Left lung (tissue), 10 donors: ENCODE measurements around the gene MTHFD1L. TPM values are rescaled to one million over a fixed set of nuclear protein-coding genes. Genes with fewer than 3 reads are reported as not detected.
A peak's percentile ranks its signal among the peaks of the same experiment; 100 is the strongest.

Experiments used
- ATAC-seq: fragments of 200-7000 bp; cut with Tn5 transposase; one replicate; pipeline ENCODE4 v1.9.1; 2020; ENCODE audit warnings: moderate library complexity
- DNase-seq, 4 donors: peaks; one replicate each; pipeline ENCODE4 v3.0.0-alpha.2; 2013 to 2020
- H3K27ac ChIP-seq, 2 donors: fragments of 200-600 bp; sonication (generic) in 1 of 2; one replicate each; pipeline versions ENCODE4 v1.5.0 to v1.8.0; 2020 to 2021
- H3K27me3 ChIP-seq, 2 donors: fragments of 200-600 bp; sonication (generic) in 1 of 2; one replicate each; pipeline versions ENCODE4 v1.5.0 to v1.8.0; 2020 to 2021
- H3K36me3 ChIP-seq, 2 donors: fragments of 200-600 bp; sonication (generic) in 1 of 2; one replicate each; pipeline versions ENCODE4 v1.5.0 to v1.8.0; 2020 to 2021
- H3K4me1 ChIP-seq, 2 donors: fragments of 200-600 bp; one replicate each; pipeline ENCODE4 v1.8.0; 2021
- H3K4me3 ChIP-seq, 2 donors: fragments of 200-600 bp; sonication (generic) in 1 of 2; one replicate each; pipeline versions ENCODE4 v1.5.0 to v1.8.0; 2020 to 2021; ENCODE audit warnings: mild to moderate bottlenecking in 1 of 2
- H3K9me3 ChIP-seq, 2 donors: fragments of 200-600 bp; sonication (generic) in 1 of 2; one replicate each; pipeline versions ENCODE4 v1.5.0 to v1.8.0; 2020 to 2021
- intact Hi-C, 2 donors: fragments of 100-400 bp; cut with DNase I; formaldehyde crosslinking; loops; one replicate each; pipeline versions ENCODE4 v1.11.2 to v1.14.2; 2022
- polyA plus RNA-seq, 6 donors: library from polyadenylated mRNA; unstranded; fragments of 120-200 nt; gene quantifications; one replicate each; pipeline ENCODE4 v1.2.1, GENCODE V29; 2013; ENCODE audit not compliant: insufficient read length in 6 of 6
- total RNA-seq, 2 donors: library from RNA; stranded (reverse); fragmentation: NEBNext Ultra II Directional; extraction: Animal tissue kit (Norgen Biotek cat#: 25700); gene quantifications; one replicate each; pipeline ENCODE4 v1.2.1, GENCODE V29; 2021
- TF ChIP-seq, protein P1 (sequence below), 2 donors: fragments of 200-600 bp; sonication (generic) in 1 of 2; IDR thresholded peaks; one replicate each; pipeline versions ENCODE4 v1.5.0 to v1.8.0; 2021; ENCODE audit warnings: antibody characterized with exemption in 2 of 2
- donor health status: DM: no; HTN: yes; CAD: no.
- donor health status: DM: no; HTN: no; CAD: no.

MTHFD1L gene
- total and polyA plus RNA-seq, 8 donors, result 11.9 to 38.2 (median 16.0) TPM

DNA sequence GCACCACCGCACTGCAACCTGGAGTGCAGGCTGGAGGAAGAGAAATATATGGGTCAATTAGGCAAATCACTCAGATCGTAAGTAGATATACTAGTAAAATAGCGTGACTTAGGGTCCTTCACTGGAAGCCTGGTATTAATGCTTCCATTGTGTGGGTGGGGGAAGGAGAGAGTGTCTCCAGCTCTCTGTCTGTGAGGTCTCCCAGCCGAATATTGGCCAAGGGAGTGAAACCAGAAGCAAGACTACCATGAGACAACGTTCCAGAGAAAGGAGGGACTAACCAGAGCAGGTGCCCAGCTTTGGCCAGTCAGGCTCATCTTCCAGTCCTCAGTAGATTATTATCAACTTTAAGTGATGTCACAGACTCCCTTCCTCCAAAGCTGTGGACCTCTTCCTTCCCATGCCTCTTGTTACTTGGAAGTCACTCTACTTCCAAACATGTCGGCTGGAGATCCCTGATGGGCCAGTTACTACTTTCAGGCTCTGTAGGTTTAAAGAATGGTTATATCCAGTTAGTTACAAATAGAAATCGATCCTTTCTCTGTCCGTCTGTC is 28.8 kb downstream of the MTHFD1L start:
- Histone ChIP-seq H3K27ac (no peak overlapping the region), H3K27me3 (no peaks in the 10 kb centered on the region), H3K4me1 (peaks cover 0 to 6% of the 10 kb centered on the region in 2 donors), H3K9me3 (no peaks in the 10 kb centered on the region), H3K4me3 (no peak overlapping the region), H3K36me3 (peaks cover 0 to 35% of the 10 kb centered on the region in 2 donors)
- intact Hi-C loops, result loop anchor here in 1 of 2 donors (5.0 to 10.0 kb wide), 2 partner anchors 111 to 438 kb away; no protein-coding TSS in a partner anchor
- TF ChIP-seq, protein P1, sequence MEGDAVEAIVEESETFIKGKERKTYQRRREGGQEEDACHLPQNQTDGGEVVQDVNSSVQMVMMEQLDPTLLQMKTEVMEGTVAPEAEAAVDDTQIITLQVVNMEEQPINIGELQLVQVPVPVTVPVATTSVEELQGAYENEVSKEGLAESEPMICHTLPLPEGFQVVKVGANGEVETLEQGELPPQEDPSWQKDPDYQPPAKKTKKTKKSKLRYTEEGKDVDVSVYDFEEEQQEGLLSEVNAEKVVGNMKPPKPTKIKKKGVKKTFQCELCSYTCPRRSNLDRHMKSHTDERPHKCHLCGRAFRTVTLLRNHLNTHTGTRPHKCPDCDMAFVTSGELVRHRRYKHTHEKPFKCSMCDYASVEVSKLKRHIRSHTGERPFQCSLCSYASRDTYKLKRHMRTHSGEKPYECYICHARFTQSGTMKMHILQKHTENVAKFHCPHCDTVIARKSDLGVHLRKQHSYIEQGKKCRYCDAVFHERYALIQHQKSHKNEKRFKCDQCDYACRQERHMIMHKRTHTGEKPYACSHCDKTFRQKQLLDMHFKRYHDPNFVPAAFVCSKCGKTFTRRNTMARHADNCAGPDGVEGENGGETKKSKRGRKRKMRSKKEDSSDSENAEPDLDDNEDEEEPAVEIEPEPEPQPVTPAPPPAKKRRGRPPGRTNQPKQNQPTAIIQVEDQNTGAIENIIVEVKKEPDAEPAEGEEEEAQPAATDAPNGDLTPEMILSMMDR (IDR thresholded peaks at IDR 0.05), result no peak
- DNase-seq (no peak), ATAC-seq (no peak)

DNA sequence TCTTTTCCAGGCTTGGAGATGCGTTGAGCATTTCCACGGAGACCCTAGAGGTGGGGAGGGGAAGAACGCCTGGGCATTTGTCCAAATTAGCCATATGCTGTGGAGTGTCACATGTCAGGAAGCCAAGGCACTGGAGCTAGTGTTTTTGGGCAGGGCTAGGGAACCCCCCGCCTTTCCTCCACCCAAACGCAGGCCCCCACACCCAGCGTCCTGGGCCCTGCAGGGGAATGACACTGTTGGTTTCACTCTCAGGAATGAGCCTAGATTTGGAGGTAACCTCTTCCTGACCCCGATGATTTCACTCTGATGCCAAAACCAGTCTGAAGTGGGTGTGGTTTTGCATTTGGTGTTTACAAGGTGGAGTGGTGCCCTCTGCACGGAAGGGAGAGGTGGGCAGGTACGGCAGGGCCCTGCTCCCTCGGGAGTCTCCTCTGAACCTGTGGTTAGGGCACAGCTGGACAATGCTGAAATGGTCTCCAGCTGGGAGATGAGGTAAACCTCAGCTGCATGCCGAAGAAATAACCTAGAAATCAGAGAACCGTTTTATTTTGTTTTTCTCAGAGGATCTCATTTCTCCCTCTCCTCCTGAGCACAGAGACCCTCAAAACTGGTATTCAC is 29.5 kb downstream of the MTHFD1L start:
- H3K36me3 ChIP-seq, result peaks cover 0 to 27% of the 10 kb centered on the region in 2 donors
- H3K27ac ChIP-seq, result no peak overlapping the region
- no peaks in the 10 kb centered on the region for H3K9me3 ChIP-seq
- ATAC-seq (peak; percentile 23), DNase-seq (peak in 1 of 4 donors; percentile 69)
- H3K4me1 ChIP-seq, result peaks cover 0 to 6% of the 10 kb centered on the region in 2 donors
- no peaks in the 10 kb centered on the region for H3K27me3 ChIP-seq
- intact Hi-C loops, result loop anchor here in 1 of 2 donors (5.0 to 10.0 kb wide), 2 partner anchors 110 to 437 kb away; no protein-coding TSS in a partner anchor
- no peak overlapping the region for H3K4me3 ChIP-seq
- TF ChIP-seq, protein P1 (IDR thresholded peaks at IDR 0.05), result no peak

DNA sequence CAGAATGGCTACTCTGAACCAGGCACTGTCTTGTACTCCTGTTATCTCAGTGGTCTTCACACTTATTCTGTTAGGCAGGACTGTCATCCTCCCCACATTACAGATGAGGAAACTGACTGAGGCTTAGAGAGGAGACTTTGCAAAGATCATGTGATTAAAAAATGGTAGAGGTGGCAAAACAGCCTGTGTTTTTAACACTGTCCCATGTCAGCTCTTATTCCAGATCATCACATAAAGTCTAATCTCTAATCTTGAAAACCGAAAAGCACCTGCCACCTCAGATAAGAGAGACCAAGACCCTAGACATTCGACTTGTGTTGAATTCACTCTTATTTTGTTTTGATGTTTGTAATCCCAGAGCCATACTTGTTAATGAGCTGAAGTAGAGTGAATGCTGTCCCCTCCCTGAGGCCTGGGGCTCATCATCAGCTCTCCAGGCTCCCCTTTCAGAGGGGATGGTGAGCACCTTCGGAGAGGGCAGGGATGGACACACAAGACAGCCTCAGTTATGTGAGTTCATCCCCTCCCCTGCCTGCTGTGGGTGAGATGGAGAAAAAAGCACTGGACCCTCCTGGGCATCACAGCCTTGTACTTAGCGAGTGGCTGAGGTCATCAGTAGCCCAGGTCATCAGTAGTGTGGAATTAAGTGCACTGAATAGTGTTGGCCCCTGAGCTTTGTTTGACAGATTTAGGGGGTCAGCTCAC is 30.6 kb downstream of the MTHFD1L start:
- Histone ChIP-seq H3K27me3 (no peaks in the 10 kb centered on the region), H3K27ac (no peak overlapping the region), H3K9me3 (no peaks in the 10 kb centered on the region), H3K36me3 (peaks cover 0 to 18% of the 10 kb centered on the region in 2 donors), H3K4me1 (peaks cover 0 to 6% of the 10 kb centered on the region in 2 donors), H3K4me3 (no peak overlapping the region)
- TF ChIP-seq, protein P1 (IDR thresholded peaks at IDR 0.05), result no peak
- intact Hi-C loops, result loop anchor here in 1 of 2 donors (10.0 kb wide), 1 partner anchor 109 kb away; no protein-coding TSS in a partner anchor
- DNase-seq, result no peak
- no peak for ATAC-seq

DNA sequence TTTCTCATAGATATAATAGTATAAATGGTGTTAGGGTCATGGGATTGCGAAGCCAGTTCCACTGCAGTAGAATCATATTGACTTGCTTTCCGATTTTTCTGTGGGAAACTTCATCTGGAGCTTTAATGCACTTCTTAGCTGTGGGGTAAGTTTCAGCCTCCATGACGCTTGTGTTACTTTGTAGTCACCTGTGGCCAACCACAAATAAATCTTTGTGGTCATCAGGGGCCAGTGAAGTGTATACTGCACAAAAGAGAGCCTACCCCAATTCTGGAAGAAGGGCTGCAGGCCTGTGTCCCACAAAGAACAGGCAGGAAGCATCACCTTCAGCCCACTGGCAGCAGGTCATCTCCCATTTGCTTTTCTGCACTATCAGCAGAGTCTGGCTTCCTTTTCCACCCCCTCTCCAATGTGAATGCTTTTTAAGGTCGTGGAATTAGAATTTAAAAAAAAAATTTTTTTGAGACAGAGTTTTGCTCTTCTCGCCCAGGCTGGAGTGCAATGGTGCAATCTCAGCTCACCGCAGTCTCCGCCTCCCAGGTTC is 32.0 kb downstream of the MTHFD1L start:
- no peaks in the 10 kb centered on the region for H3K27me3 ChIP-seq
- no peak overlapping the region for H3K4me3 ChIP-seq
- H3K27ac ChIP-seq, result no peak overlapping the region
- H3K4me1 ChIP-seq, result peaks cover 0 to 6% of the 10 kb centered on the region in 2 donors
- TF ChIP-seq, protein P1 (IDR thresholded peaks at IDR 0.05), result no peak
- intact Hi-C loops, result loop anchor here in 1 of 2 donors (10.0 kb wide), 1 partner anchor 107 kb away; no protein-coding TSS in a partner anchor
- ATAC-seq (no peak), DNase-seq (no peak)
- peaks cover 0 to 17% of the 10 kb centered on the region in 2 donors for H3K36me3 ChIP-seq
- no peaks in the 10 kb centered on the region for H3K9me3 ChIP-seq
